ENCODE measurements around the gene MFAP3L.
"Not testable (repeated sequence)": the region's sequence is repeated elsewhere in the genome, so short reads cannot be mapped to it uniquely, and the experiment has no call there.

The MFAP3L gene

GRCh38 chr4:170026253-170027021 lies at the start of gene MFAP3L:
Gene MFAP3L (minus strand): TSS chr4:170026395. CDS start chr4:170005877, 20,518 bp downstream.
- Mint-ChIP-seq H3K9me3 (peaks cover 0 to 6% of the 10 kb centered on the region in 2 donors), H3K27me3 (peaks cover 33% of the 10 kb centered on the region), H3K4me1 (peaks cover 14% of the 10 kb centered on the region), H3K4me3 (peak within 1 kb of the TSS; percentile 89 to 90), H3K27ac (peak within 1 kb of the TSS; percentile 96 to 97)
- DNase-seq, result peak; percentile 89 to 90
- ATAC-seq, result peak; percentile 88

- ATAC-seq, result no peak
- Mint-ChIP-seq H3K27me3 (no peaks in the 10 kb centered on the region), H3K4me1 (no peaks in the 10 kb centered on the region), H3K27ac (no peak overlapping the region), H3K4me3 (no peak overlapping the region), H3K9me3 (no peaks in the 10 kb centered on the region)
- no peak for DNase-seq
Measured at GRCh38 chr4:170071196-170071595, 45.0 kb upstream of the MFAP3L start.

- ATAC-seq, result no peak
- DNase-seq, result no peak
- peaks cover 1% of the 10 kb centered on the region for H3K27me3 Mint-ChIP-seq
- no peak overlapping the region for H3K4me3 Mint-ChIP-seq
- no peaks in the 10 kb centered on the region for H3K9me3 Mint-ChIP-seq
- H3K27ac Mint-ChIP-seq, result no peak overlapping the region
- no peaks in the 10 kb centered on the region for H3K4me1 Mint-ChIP-seq
Measured at GRCh38 chr4:170068438-170069128, 42.4 kb upstream of the MFAP3L start.

GRCh38 chr4:170059421-170059820 lies 33.2 kb upstream of the MFAP3L start:
- Mint-ChIP-seq H3K4me1 (no peaks in the 10 kb centered on the region), H3K4me3 (no peak overlapping the region), H3K9me3 (no peaks in the 10 kb centered on the region), H3K27ac (no peak overlapping the region), H3K27me3 (peaks cover 13% of the 10 kb centered on the region)
- ATAC-seq, result no peak
- DNase-seq, result no peak

- H3K27me3 Mint-ChIP-seq, result peaks cover 13% of the 10 kb centered on the region
- H3K4me3 Mint-ChIP-seq, result no peak overlapping the region
- H3K4me1 Mint-ChIP-seq, result no peaks in the 10 kb centered on the region
- H3K9me3 Mint-ChIP-seq, result no peaks in the 10 kb centered on the region
- DNase-seq (no peak), ATAC-seq (no peak)
- no peak overlapping the region for H3K27ac Mint-ChIP-seq
Measured at GRCh38 chr4:170058826-170059225, 32.6 kb upstream of the MFAP3L start.

- ATAC-seq (no peak), DNase-seq (no peak)
- Mint-ChIP-seq H3K4me1 (no peaks in the 10 kb centered on the region), H3K27ac (no peak overlapping the region), H3K9me3 (no peaks in the 10 kb centered on the region), H3K4me3 (no peak overlapping the region), H3K27me3 (peaks cover 5% of the 10 kb centered on the region)
Measured at GRCh38 chr4:170057866-170058265, 31.7 kb upstream of the MFAP3L start.

GRCh38 chr4:170052919-170053318 lies 26.7 kb upstream of the MFAP3L start:
- H3K4me1 Mint-ChIP-seq, result no peaks in the 10 kb centered on the region
- ATAC-seq, result no peak
- no peak overlapping the region for H3K4me3 Mint-ChIP-seq
- H3K9me3 Mint-ChIP-seq, result no peaks in the 10 kb centered on the region
- no peak for DNase-seq
- H3K27me3 Mint-ChIP-seq, result no peaks in the 10 kb centered on the region
- peak overlapping the region in 1 of 2 donors; percentile 65 for H3K27ac Mint-ChIP-seq

- Mint-ChIP-seq H3K27ac (no peak overlapping the region), H3K27me3 (no peaks in the 10 kb centered on the region), H3K4me1 (no peaks in the 10 kb centered on the region), H3K4me3 (no peak overlapping the region), H3K9me3 (no peaks in the 10 kb centered on the region)
- no peak for ATAC-seq
- DNase-seq, result no peak
Measured at GRCh38 chr4:170051402-170051801, 25.2 kb upstream of the MFAP3L start.

GRCh38 chr4:170049766-170050165 lies 23.6 kb upstream of the MFAP3L start:
- no peaks in the 10 kb centered on the region for H3K4me1 Mint-ChIP-seq
- DNase-seq (no peak), ATAC-seq (no peak)
- H3K4me3 Mint-ChIP-seq, result no peak overlapping the region
- peak overlapping the region in 1 of 2 donors; percentile 16 for H3K27ac Mint-ChIP-seq
- no peaks in the 10 kb centered on the region for H3K9me3 Mint-ChIP-seq
- H3K27me3 Mint-ChIP-seq, result no peaks in the 10 kb centered on the region

GRCh38 chr4:170047771-170048354 lies 21.7 kb upstream of the MFAP3L start:
- ATAC-seq (no peak), DNase-seq (peak; percentile 24 to 29)
- Mint-ChIP-seq H3K27me3 (no peaks in the 10 kb centered on the region), H3K4me1 (no peaks in the 10 kb centered on the region), H3K9me3 (no peaks in the 10 kb centered on the region), H3K27ac (no peak overlapping the region), H3K4me3 (no peak overlapping the region)

- H3K27me3 Mint-ChIP-seq, H3K4me3 Mint-ChIP-seq, H3K4me1 Mint-ChIP-seq, DNase-seq, H3K27ac Mint-ChIP-seq, ATAC-seq, H3K9me3 Mint-ChIP-seq: not testable (repeated sequence)
Measured at GRCh38 chr4:170046156-170046555, 20.0 kb upstream of the MFAP3L start.

GRCh38 chr4:170040031-170040680 lies 14.0 kb upstream of the MFAP3L start:
- Mint-ChIP-seq H3K9me3 (no peaks in the 10 kb centered on the region), H3K4me3 (no peak overlapping the region), H3K27me3 (no peaks in the 10 kb centered on the region), H3K4me1 (no peaks in the 10 kb centered on the region), H3K27ac (no peak overlapping the region)
- DNase-seq (no peak), ATAC-seq (no peak)

- H3K27ac Mint-ChIP-seq, result no peak overlapping the region
- H3K27me3 Mint-ChIP-seq, result no peaks in the 10 kb centered on the region
- no peak for ATAC-seq
Measured at GRCh38 chr4:170038769-170039168, 12.6 kb upstream of the MFAP3L start.

GRCh38 chr4:170038232-170038631 lies 12.0 kb upstream of the MFAP3L start:
- no peak overlapping the region for H3K27ac Mint-ChIP-seq
- ATAC-seq (no peak), DNase-seq (no peak)
- no peak overlapping the region for H3K4me3 Mint-ChIP-seq
- no peaks in the 10 kb centered on the region for H3K9me3 Mint-ChIP-seq
- no peaks in the 10 kb centered on the region for H3K4me1 Mint-ChIP-seq
- no peaks in the 10 kb centered on the region for H3K27me3 Mint-ChIP-seq

More at GRCh38 chr4:170038769-170039168, 12.6 kb upstream of the MFAP3L start:
- no peak overlapping the region for H3K4me3 Mint-ChIP-seq
- H3K9me3 Mint-ChIP-seq, result no peaks in the 10 kb centered on the region
- DNase-seq, result no peak
- no peaks in the 10 kb centered on the region for H3K4me1 Mint-ChIP-seq

- DNase-seq, result no peak
- no peaks in the 10 kb centered on the region for H3K4me1 Mint-ChIP-seq
- no peak for ATAC-seq
- no peak overlapping the region for H3K27ac Mint-ChIP-seq
- no peaks in the 10 kb centered on the region for H3K27me3 Mint-ChIP-seq
- H3K4me3 Mint-ChIP-seq, result no peak overlapping the region
- no peaks in the 10 kb centered on the region for H3K9me3 Mint-ChIP-seq
Measured at GRCh38 chr4:170037481-170037880, 11.3 kb upstream of the MFAP3L start.

GRCh38 chr4:170035845-170036244 lies 9.7 kb upstream of the MFAP3L start:
- H3K4me3 Mint-ChIP-seq, result no peak overlapping the region
- DNase-seq (no peak), ATAC-seq (no peak)
- no peaks in the 10 kb centered on the region for H3K4me1 Mint-ChIP-seq
- no peak overlapping the region for H3K27ac Mint-ChIP-seq
- no peaks in the 10 kb centered on the region for H3K27me3 Mint-ChIP-seq
- no peaks in the 10 kb centered on the region for H3K9me3 Mint-ChIP-seq
